Measurements from ENCODE around the gene DCC.
"Not testable (repeated sequence)": the region's sequence is repeated elsewhere in the genome, so short reads cannot be mapped to it uniquely, and the experiment has no call there.

The DCC gene

GRCh38 chr18:53443336-53443735 is 1103.3 kb downstream of the DCC start:
- DNase-seq: no peak

- DNase-seq: no peak
Observed at GRCh38 chr18:53443831-53444230, 1103.8 kb downstream of the DCC start.

- DNase-seq: no peak
Observed at GRCh38 chr18:53451902-53452301, 1111.9 kb downstream of the DCC start.

GRCh38 chr18:53457068-53457467 is 1117.1 kb downstream of the DCC start:
- DNase-seq: no peak

GRCh38 chr18:53458268-53458667 is 1118.3 kb downstream of the DCC start:
- no peak for DNase-seq

GRCh38 chr18:53458944-53459580 is 1119.1 kb downstream of the DCC start:
- DNase-seq: no peak

- DNase-seq: no peak
Observed at GRCh38 chr18:53467756-53468155, 1127.8 kb downstream of the DCC start.

GRCh38 chr18:53468173-53468572 is 1128.2 kb downstream of the DCC start:
- not testable (repeated sequence) for DNase-seq

GRCh38 chr18:53472546-53472945 is 1132.5 kb downstream of the DCC start:
- DNase-seq: no peak

- no peak for DNase-seq
Observed at GRCh38 chr18:53478155-53478554, 1138.2 kb downstream of the DCC start.

- no peak for DNase-seq
Observed at GRCh38 chr18:53486296-53486695, 1146.3 kb downstream of the DCC start.

GRCh38 chr18:53489266-53489665 is 1149.3 kb downstream of the DCC start:
- no peak for DNase-seq

- no peak for DNase-seq
Observed at GRCh38 chr18:53490019-53490418, 1150.0 kb downstream of the DCC start.

- no peak for DNase-seq
Observed at GRCh38 chr18:53496028-53496427, 1156.0 kb downstream of the DCC start.

- DNase-seq: no peak
Observed at GRCh38 chr18:53503914-53504441, 1164.0 kb downstream of the DCC start.

GRCh38 chr18:53508529-53508928 is 1168.5 kb downstream of the DCC start:
- no peak for DNase-seq

GRCh38 chr18:53509886-53510285 is 1169.9 kb downstream of the DCC start:
- no peak for DNase-seq

- DNase-seq: not testable (repeated sequence)
Observed at GRCh38 chr18:53511725-53512124, 1171.7 kb downstream of the DCC start.

GRCh38 chr18:53521068-53521467 is 1181.1 kb downstream of the DCC start:
- no peak for DNase-seq

GRCh38 chr18:53526101-53526870 is 1186.3 kb downstream of the DCC start:
- no peak for DNase-seq

GRCh38 chr18:53527365-53527764 is 1187.4 kb downstream of the DCC start:
- DNase-seq: no peak

- DNase-seq: no peak
Observed at GRCh38 chr18:53531187-53531586, 1191.2 kb downstream of the DCC start.

- no peak for DNase-seq
Observed at GRCh38 chr18:53531896-53532295, 1191.9 kb downstream of the DCC start.

GRCh38 chr18:53534203-53534602 is 1194.2 kb downstream of the DCC start:
- DNase-seq: no peak

All from activated T-cell treated with anti-CD3 and anti-CD28 coated beads, Interleukin-2, amount 50 U/mL, for 48 hours (primary cell).